ENCODE data around the gene CDH4.

The CDH4 gene

DNA sequence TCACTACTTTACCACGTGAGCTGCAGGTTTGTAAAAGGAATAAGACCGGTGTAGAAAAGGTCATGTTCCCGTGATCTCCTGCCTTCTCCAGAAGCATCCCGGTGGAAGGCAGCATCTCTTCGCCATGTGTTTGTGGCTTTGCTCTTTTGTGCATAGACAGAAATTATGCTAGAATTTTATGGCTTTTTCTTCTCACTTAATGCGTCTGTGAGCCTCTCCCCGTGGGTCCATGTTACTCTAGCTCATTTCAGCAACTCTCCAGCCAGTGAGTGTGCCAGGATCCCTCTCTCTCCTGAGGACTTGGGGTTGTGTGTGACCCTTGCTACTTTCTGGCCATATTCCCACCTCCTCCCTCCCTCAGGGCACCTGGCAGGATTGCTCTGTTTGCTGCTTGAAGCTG, 289.5 kb downstream of the CDH4 start:
- no peak for DNase-seq

DNA sequence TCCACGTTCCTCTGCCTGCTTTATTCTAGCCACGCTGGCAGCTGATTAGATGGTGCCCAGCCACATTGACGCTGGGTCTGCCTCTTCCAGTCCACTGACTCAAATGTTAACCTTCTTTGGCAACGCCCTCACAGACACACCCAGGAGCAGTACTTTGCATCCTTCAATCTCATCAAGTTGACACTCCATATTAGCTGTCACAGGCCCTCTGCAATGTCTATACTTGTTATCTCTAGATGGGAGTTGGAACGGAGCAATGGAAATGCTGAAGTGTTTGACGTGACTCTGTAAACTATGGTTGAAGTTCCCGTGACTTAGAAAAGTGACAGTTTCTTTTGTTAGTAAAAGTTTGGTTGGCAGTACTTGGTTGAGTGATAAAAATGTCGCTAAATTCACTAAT, 291.0 kb downstream of the CDH4 start:
- DNase-seq, result no peak

DNA sequence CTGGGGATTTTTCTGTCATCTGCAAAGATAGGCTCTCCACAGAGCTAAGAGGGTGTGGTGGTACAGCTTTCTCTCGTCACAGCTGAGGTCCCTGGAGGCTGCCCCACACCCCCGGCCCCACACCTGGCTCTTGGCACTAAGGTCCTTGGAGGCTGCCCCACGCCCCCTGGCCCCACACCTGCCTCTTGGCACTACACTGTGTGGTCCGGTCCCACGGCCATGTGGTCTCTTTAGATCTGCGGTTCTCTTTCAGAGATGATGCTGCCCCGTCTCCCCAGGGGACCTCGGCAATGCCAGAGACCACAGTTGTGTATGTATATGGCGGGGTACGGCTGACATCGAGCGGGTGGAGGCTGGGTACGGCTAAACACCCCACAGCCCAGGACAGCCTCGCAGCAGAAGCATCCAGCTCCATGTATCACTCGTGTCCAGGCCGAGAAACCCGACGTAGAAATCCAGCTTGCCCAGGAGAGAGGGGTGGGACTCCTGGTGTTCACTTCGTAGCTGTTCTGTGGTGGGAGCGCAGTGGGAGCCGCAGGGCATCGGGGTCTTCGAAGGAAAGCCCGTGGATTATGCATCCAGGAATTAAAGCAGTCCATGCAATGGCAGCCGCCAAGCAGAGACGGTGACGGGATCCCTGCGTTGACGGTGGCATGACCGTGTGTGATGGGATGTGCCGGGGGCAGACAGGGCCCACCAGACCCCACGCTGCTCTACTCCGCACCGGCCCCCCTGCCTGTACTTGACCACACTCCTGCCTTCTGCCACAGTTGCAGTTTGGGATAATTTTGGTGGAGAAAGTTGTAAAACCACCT, 292.1 kb downstream of the CDH4 start:
- DNase-seq, result no peak

DNA sequence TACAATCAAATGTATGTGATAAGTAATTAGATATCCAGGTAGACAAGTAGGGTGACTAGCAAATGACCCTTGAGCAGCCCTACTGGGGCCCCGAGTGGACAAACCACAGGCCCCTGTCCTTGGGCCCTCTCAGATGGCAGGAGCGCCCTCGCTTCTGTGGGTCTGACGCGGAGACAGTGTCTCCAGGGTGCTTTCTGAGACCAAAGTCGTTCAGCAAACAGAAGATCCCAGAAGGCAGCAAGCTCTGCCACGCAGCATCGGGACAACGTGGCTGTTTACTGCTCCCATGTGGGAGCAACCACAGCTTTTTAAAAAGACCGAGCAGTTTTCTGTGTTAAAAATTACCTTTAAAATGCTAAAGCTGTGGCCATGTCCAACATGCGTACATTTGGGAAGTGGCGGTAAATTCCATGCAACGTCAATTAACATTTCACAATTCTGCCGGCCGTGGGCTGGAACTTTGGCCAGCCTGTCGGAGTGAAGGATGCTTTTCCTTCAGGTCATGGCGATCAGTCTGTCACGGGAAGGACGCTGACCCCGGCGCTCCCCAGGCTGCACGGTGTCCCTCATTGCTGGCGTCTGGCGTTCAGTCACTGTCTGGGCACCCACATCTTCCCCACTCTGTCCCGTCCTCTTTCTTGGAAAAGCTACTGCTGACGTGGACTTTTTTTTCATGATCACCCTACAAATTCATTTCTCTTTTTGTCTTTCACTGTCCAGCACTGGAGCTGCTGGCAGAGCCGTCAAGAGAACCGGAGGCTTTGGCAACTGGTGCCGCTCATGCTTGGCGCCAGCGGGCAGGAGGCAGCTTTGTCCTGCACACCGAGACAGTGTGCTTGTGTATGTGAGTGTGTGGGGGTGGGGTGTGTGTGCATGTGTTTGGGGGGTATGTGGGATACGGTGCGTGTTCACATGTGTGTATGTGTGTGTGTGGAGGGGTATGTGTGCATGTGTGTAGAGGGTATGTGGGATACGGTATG, 293.1 kb downstream of the CDH4 start:
- DNase-seq, result no peak

DNA sequence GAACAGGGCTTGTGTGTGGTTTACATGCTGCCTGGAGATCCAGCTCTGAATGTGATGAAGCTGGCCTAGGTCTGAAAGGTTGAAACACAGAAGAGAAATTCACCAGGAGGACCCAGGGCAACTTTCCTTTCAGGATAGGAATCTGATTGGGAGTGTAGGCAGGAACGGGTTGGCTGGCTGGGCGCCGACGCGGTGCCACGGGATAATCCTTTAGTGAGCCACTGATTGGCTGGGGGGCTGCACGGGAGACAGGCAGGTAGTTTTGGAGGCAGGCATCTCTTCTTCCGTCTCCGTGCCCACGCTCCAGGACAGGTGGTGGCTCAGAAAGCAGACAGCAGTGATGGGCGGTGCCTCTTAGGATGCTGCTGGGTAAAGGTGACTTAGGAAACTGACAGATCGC, 294.6 kb downstream of the CDH4 start:
- DNase-seq, result no peak

DNA sequence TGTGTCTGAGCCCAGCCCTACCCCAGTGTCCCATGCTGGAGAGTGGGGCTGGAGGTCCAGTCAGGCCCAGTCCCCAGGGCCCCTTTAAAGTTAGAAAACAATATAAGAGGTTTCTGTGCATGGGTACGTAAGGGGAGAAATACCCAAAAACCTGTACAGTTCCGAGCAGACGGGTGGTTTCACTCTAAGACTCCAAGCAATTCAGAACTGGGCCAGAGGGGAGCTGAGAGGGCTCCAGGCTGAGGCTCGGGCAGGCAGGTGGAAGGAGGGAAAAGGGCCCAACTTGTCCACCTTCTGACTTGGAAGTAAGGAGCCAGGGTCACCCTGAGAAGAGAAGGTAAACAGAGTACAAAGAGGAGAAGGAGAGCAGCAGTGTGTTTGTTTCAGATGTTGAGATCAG, 296.0 kb downstream of the CDH4 start:
- DNase-seq, result no peak

DNA sequence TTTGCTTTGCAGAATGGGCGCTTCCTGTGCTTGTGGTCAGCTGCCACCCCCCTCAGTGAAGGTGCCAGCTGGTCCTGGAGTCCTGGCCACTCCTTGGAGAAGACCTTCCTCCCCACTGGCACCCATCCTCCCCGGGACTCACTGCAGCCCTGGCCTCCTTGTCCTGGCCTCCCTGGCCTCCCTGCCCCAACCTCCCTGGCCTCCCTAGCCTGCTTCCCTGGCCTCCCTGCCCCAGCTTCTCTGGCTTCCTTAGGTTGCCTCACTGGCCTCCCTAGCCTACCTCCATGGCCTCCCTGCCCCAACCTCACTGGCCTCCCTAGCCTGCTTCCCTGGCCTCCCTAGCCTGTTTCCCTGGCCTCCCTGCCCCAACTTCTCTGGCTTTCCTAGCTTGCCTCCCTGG, 297.8 kb downstream of the CDH4 start:
- DNase-seq, result no peak

DNA sequence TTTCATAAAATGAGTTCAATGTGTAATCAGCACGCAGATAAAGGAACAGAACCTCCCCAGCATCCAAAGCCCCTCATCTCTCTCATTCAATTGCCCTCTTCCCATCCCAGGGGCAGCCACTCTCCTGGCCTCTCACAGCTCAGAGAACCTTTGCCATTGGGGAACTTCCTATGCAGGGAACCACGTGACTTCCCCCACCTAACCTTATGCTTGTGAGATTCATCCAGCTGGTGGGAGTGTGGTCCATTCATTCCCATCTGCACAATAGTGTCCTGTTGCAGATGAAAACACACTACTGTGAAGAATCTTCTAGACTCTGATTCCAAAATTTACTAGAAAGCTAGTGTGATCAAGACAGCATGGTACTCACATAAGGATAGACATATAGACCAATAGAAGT, 299.3 kb downstream of the CDH4 start:
- no peak for DNase-seq

DNA sequence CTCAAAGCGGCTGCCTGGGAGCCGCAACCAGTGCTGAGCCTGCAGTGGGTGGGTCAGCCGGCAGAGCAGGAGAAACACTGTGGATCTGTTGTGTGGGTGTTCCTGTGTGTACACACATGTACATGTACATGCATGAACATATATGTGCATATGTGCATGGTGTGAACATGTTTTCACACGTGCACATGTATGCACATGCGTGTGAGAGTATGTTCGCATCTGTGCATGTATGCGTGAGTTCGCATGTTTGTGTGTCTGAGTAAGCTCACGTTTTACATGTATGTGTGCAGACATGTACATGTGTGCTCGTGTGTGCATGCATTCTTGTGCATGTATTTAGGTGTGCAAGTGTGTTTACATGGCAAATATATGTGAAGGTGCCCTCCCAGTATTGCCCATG, 302.6 kb downstream of the CDH4 start:
- DNase-seq, result no peak

DNA sequence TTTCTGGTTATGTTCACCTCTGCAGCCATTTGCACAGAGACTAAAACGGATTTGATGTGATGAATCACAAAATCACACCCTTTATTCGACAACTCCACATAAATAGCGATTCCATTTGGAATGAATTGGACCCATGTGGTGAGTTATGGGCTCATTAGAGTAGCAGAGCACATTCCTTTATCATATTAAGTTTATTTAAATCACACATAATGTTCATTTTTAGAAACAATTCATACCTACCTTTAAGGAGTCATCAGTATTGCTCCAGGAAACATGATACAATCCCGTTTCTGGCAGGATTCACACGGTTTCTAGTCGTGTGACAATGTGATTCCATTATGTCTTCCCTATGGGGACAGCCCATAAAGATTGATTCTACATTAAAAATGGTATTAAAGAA, 303.5 kb downstream of the CDH4 start:
- DNase-seq, result no peak

DNA sequence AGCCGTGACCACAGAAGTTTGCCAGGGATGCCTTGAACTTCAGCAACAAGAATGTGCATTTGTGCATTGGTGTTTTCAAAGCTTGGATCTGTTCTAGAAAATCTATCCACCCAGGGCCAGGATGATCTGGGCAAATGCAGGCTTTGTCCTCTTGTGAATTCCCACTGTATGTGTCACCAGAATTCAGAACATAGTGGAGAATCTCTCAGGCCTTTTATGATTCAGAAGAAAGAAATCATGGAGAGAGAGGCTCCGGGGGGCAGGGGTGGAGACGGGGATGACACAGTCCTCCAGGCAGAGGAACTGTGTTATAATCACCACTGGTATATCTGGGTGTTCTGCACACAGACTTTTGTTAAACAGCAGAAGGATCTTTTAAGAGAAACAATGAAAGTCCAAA, 304.1 kb downstream of the CDH4 start:
- DNase-seq, result no peak

DNA sequence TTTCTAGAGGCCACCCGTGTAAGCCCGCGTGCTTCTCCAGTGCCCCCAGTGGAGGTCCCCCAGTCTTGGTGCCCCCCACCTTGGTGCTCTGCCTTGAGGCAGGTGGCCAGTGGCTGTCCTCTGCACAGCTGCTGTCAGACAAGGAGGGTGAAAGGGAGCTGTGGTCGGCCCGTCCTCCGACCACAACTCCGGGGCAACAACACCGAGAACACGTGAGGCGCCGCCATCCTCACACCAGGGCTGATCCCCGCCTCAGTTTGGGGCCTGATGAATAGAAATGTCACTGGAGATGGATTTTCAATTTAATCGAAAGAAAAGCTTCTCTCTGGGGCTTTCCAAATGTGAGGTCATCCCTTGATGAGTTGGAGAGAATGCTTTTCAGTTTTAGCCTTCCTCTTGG, 304.6 kb downstream of the CDH4 start:
- no peak for DNase-seq

DNA sequence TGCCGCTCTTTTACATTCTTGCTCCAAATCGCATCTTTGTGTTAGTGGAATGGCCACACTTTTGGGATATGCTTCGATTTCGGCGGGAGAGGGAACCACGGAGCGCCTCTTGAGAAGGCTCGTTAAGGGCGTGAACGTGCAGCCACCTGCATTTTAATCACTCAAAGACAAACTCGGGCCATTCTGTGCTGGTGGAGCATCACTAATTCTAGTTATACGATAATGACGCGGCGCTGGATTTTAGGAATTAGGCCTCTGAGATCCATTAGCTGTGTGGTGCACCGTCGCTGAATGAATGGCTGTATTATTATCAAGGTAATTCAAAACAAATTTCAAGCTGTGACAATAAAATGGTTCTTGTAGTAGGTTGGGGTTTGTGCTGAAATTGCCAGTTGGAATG, 305.6 kb downstream of the CDH4 start:
- DNase-seq, result no peak

DNA sequence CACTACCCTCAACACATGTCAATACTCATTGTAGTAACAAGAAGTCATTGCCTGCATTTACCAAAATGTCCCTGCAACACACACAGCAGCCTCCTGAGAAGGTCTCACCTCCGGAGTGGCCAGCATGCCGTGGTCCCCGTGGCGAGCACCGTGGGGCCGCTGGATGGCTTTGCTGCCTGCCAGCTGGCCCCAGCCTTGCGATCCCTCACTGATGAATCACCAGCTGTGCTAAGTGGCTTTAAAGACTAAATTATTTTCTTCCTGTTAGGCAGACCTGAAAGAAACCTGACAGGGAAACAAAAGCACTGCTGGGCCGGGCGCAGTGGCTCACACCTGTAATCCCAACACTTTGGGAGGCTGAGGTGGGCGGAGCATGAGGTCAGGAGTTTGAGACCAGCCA, 306.7 kb downstream of the CDH4 start:
- DNase-seq, result no peak

DNA sequence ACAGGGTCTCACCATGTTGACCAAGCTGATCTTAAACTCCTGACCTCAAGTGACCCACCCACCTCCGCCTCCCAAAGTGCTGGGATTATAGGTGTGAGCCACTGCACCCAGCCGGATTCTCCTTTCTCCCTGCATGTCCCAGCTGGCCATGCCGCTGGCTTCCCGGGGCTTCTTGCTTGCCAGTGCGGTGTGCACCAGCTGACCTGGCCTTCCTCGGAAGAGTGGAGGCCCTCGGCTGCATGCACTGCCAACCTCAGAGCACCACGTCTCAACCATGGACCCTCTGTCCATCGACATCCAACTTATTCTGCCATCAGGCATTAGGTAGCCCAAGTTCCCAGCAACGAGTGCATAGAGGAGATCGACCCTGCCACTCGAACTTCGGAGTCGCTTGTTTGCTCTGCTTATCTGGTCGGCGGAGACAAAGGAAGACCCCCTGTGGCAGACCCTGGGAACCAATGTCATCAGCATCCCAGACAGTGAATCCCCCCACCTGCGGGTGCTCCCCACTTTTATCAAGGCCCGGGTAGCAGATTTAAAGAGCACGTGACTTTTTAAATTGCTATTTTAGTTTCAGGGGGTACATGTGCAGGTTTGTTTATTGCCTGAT, 307.8 kb downstream of the CDH4 start:
- no peak for DNase-seq

DNA sequence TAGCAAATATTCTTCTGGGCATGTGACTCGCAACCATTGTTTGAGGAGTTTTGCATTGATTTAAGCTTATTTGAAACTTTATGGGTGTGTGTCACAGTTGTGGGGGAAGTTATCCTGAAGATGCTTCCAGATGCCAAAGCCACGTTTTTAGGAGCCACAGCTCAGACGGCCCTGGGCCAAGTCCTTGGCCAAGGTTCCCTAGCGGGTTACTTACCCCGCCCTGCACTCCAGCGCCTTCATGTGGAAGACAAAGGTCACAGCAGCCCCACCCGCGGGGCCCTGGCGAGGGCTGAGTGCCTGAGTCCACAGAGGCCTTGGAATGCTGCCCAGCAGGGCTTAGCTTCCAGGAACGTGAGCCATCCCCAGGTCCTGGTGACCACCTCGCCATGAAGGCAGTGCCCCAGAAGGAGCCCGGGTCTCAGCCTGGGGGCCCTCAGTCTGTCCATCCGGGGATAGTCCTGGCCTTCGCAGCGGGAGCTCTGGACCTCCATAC, 308.3 kb downstream of the CDH4 start:
- DNase-seq, result no peak

DNA sequence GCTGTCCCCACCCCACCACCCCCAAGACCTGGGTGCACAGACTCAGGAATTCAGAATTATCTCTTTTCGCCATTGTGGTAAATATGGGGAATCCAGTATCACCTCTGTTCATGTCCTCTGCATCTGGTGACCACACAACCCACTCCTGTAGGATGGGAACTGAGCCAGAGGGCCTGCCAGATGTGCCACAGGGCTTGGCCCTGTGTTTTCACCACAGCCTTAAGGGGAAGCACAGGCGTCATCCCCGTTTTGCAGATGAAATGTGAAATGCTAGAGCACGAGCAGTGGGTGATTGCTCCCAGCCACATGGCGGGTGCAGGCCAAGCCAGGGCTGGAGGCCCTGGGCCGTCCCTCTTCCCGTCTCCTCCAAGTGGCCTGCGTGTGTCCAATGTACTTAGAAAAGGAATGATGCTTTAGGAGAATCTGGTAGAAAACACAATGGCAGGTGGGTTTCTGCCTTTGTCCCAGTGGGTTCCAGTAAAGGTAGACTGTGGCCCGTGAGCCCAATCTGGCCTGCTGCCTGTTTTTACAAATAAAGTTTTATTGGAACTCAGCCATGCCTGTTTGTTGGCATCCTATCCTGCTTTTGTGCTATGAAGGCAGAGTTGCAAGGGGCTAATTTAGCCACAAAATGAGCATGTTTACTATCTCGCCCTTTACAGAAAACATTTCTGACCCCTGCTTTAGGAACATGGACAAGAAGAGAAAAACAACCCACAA, 309.2 kb downstream of the CDH4 start:
- DNase-seq, result no peak

DNA sequence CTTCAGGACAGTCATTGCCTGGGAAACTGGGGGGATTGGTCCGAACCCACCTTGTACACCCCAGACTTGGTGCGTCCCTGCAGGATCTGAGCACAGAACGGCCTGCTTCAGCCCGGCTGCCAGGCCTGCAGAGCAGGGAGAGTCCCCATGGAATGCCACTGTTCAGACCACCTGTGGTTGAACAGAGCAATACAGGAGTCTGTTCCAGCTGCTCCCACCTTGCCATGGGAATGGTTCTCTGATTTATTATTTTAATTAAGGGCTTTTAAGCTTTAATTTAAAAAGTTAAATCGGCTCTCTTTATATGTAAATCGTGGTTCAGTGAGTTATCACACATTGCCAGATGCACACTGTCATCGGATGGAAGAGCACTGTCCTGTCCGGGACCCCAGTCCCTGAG, 310.4 kb downstream of the CDH4 start:
- no peak for DNase-seq

DNA sequence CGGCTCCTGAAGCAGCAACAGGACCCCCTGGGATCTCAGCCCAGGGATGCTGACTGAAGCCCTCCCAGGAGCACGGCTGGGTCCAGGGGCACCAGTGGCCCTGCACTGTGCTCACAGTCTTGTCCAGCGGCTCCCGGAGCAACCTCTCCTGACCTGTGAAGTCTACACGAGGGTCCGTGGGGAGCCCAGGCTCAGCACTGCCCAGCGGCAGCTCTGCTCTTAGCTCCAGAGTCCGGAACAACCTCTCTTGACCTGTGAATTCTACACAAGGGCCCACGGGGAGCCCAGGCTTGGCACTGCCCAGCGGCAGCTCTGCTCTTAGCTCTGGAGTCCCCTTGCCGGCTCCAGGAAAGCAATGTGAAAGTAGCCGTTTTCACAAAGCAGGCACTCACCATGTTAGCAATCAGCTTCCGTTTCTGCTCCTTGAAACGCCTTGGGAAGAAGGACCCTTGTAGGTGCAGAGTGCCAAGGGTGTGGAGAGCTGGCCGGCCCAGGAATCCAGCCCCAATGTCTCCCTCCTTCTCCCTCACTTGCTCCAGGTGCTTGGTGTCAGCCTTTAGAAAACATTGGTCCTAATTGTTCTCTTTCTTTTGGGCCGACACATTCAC, 310.9 kb downstream of the CDH4 start:
- DNase-seq, result no peak

DNA sequence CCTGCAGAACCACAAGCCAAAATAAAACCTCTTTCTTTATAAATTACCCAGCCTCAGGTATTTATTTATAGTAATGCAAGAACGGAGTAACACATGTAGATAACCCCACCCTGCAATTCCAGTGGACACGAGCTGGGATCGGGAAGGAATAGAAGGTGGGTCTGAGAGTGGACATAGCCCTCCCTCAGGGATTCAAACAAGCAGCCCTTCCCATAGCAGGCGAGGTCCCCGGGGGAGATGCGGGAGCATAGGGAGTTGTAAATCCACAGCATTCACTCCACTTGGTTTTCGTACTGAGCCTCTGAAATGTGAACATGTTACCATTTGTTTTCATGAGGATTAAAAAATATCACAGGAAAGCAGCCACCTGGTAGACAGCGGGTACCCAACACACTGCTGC, 312.6 kb downstream of the CDH4 start:
- no peak for DNase-seq

DNA sequence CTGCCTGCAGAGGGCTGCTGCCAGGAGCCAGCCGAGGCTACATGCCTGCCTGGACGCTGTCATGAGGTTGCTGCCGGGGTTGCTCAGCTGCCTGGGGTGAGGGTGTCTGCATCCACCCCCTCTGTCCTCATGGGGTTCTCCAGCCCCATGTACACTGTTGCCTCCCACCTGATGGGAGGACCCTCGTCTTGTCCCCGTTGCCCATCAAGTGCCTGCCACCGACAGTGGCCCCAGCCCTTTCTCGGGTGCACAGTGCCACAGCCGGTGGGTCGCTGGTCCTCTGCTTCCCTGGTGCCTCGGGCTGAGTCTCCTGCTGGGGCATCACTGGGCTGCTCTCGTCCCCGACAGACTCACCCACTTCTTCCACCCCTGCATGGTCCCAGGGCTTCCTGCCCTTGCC, 313.7 kb downstream of the CDH4 start:
- DNase-seq, result no peak

DNA sequence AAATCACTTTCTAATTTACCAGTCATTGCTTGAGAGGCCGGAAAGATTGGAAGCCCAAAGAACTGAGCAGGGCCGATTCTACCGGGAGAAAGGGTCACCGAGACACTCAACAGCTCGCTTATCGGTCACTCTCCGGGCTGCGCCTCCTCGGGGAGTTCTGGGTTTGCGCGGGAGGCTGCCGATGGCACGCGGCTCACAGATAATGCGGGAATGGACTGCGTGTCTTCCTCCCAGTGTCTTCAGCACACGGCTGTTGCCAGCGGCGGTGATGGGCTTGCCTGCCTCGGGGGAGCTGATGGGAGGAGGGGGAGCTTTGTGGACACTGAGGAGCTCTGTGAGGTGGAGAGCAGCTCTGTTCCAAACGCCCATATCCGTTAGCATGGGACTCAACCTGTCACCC, 314.6 kb downstream of the CDH4 start:
- DNase-seq, result no peak

Measured in NCI-H1105 (cell line).